HEK293 (cell line): Measurements from ENCODE around the gene ENO2.

Experiments
- CTCF ChIA-PET: fragments of 350-600 bp; formaldehyde crosslinking; extraction: SDS; loops from one replicate; lab custom pipeline; 2021; ENCODE audit warnings: antibody characterized with exemption; lab: Yijun Ruan, JAX
- POLR2A ChIA-PET: fragments of 300-600 bp; formaldehyde crosslinking; extraction: SDS; loops from one replicate; lab custom pipeline; 2020; ENCODE audit warnings: antibody characterized with exemption, inconsistent platforms; lab: Yijun Ruan, JAX
- H3K27ac ChIP-seq: fragments of 200-500 bp; sonication (Bioruptor generic); 2 replicates; pipeline ENCODE4 v1.5.1; 2014; ENCODE audit warnings: low read depth, low read length, control low read depth, inconsistent platforms; ENCODE audit errors: extremely low read depth
- H3K36me3 ChIP-seq, 2 experiments: fragments of 200-500 bp in 1 of 2; sonication (Bioruptor generic) in 1 of 2; 1 replicate in 1 of 2; 2 replicates in 1 of 2; pipeline ENCODE4 v1.5.1; 2014 to 2017; ENCODE audit warnings: inconsistent platforms in 2 of 2, low read length in 2 of 2; ENCODE audit not compliant: control insufficient read depth in 2 of 2, insufficient read depth in 1 of 2
- H3K4me1 ChIP-seq: fragments of 200-500 bp; sonication (Bioruptor generic); 2 replicates; pipeline ENCODE4 v1.5.1; 2014; ENCODE audit warnings: mild to moderate bottlenecking, low read length, inconsistent platforms; ENCODE audit not compliant: control insufficient read depth, insufficient read depth
- H3K4me3 ChIP-seq: 2 replicates; pipeline ENCODE4 v1.5.1; 2011; ENCODE audit warnings: low read depth, mild to moderate bottlenecking, control low read depth, low read length, moderate library complexity
- H3K9me3 ChIP-seq: fragments of 200-500 bp; sonication (Bioruptor generic); 2 replicates; pipeline ENCODE4 v1.5.1; 2014; ENCODE audit warnings: low read depth, low read length, inconsistent platforms; ENCODE audit not compliant: control insufficient read depth, insufficient read depth
- GLIS2 ChIP-seq: fragments of 450-650 bp; formaldehyde crosslinking; IDR thresholded peaks from 2 replicates; pipeline ENCODE4 v1.5.1; 2016; ENCODE audit warnings: missing biosample characterization, missing genetic modification characterization
- KLF1 ChIP-seq: fragments of 450-650 bp; formaldehyde crosslinking; IDR thresholded peaks from 2 replicates; pipeline ENCODE4 v1.5.1; 2016; ENCODE audit warnings: missing biosample characterization, missing genetic modification characterization
- KLF16 ChIP-seq: fragments of 450-650 bp; formaldehyde crosslinking; IDR thresholded peaks from 2 replicates; pipeline ENCODE4 v1.5.1; 2017; ENCODE audit warnings: missing biosample characterization, missing genetic modification characterization
- OSR2 ChIP-seq: fragments of 450-650 bp; formaldehyde crosslinking; IDR thresholded peaks from 2 replicates; pipeline ENCODE4 v1.5.1; 2016; ENCODE audit warnings: missing biosample characterization, missing genetic modification characterization
- SP3 ChIP-seq: fragments of 450-650 bp; formaldehyde crosslinking; IDR thresholded peaks from 2 replicates; pipeline ENCODE4 v1.5.1; 2016; ENCODE audit warnings: missing biosample characterization, missing genetic modification characterization
- YY2 ChIP-seq: fragments of 450-650 bp; formaldehyde crosslinking; IDR thresholded peaks from 2 replicates; pipeline ENCODE4 v1.5.1; 2016; ENCODE audit warnings: missing biosample characterization, missing genetic modification characterization
- ZFHX2 ChIP-seq: fragments of 450-650 bp; formaldehyde crosslinking; conservative IDR thresholded peaks from 2 replicates; pipeline ENCODE4 v1.5.1; 2016; ENCODE audit warnings: missing biosample characterization, missing genetic modification characterization
- ZFP69B ChIP-seq: fragments of 450-650 bp; formaldehyde crosslinking; IDR thresholded peaks from 2 replicates; pipeline ENCODE4 v1.5.1; 2016; ENCODE audit warnings: missing biosample characterization, missing genetic modification characterization
- ZNF223 ChIP-seq: fragments of 450-650 bp; formaldehyde crosslinking; IDR thresholded peaks from 2 replicates; pipeline ENCODE4 v1.5.1; 2016; ENCODE audit warnings: missing biosample characterization, missing genetic modification characterization
- ZNF335 ChIP-seq: fragments of 450-650 bp; formaldehyde crosslinking; conservative IDR thresholded peaks from 2 replicates; pipeline ENCODE4 v1.5.1; 2016; ENCODE audit warnings: missing biosample characterization, missing genetic modification characterization
- ZNF366 ChIP-seq: fragments of 450-650 bp; formaldehyde crosslinking; conservative IDR thresholded peaks from 2 replicates; pipeline ENCODE4 v1.5.1; 2016; ENCODE audit warnings: missing biosample characterization, missing genetic modification characterization
- ZNF670 ChIP-seq: fragments of 450-650 bp; formaldehyde crosslinking; IDR thresholded peaks from 2 replicates; pipeline ENCODE4 v1.5.1; 2016; ENCODE audit warnings: missing biosample characterization, missing genetic modification characterization, low read depth
- ZNF768 ChIP-seq: fragments of 450-650 bp; formaldehyde crosslinking; IDR thresholded peaks from 2 replicates; pipeline ENCODE4 v1.5.1; 2018; ENCODE audit warnings: missing biosample characterization, mild to moderate bottlenecking, missing genetic modification characterization
- TF ChIP-seq, protein P1 (sequence below): fragments of 450-650 bp; formaldehyde crosslinking; IDR thresholded peaks from 2 replicates; pipeline ENCODE4 v1.5.1; 2016; ENCODE audit warnings: missing biosample characterization, missing genetic modification characterization
- TF ChIP-seq, protein P2 (sequence below): fragments of 450-650 bp; formaldehyde crosslinking; IDR thresholded peaks from 2 replicates; pipeline ENCODE4 v1.5.1; 2017; ENCODE audit warnings: missing biosample characterization, missing genetic modification characterization
- TF ChIP-seq, protein P3 (sequence below): fragments of 450-650 bp; formaldehyde crosslinking; IDR thresholded peaks from 2 replicates; pipeline ENCODE4 v1.5.1; 2016; ENCODE audit warnings: missing biosample characterization, missing genetic modification characterization
- TF ChIP-seq, protein P4 (sequence below): fragments of 450-650 bp; formaldehyde crosslinking; IDR thresholded peaks from 2 replicates; pipeline ENCODE4 v1.5.1; 2016; ENCODE audit warnings: missing biosample characterization, missing genetic modification characterization

Gene ENO2

DNA sequence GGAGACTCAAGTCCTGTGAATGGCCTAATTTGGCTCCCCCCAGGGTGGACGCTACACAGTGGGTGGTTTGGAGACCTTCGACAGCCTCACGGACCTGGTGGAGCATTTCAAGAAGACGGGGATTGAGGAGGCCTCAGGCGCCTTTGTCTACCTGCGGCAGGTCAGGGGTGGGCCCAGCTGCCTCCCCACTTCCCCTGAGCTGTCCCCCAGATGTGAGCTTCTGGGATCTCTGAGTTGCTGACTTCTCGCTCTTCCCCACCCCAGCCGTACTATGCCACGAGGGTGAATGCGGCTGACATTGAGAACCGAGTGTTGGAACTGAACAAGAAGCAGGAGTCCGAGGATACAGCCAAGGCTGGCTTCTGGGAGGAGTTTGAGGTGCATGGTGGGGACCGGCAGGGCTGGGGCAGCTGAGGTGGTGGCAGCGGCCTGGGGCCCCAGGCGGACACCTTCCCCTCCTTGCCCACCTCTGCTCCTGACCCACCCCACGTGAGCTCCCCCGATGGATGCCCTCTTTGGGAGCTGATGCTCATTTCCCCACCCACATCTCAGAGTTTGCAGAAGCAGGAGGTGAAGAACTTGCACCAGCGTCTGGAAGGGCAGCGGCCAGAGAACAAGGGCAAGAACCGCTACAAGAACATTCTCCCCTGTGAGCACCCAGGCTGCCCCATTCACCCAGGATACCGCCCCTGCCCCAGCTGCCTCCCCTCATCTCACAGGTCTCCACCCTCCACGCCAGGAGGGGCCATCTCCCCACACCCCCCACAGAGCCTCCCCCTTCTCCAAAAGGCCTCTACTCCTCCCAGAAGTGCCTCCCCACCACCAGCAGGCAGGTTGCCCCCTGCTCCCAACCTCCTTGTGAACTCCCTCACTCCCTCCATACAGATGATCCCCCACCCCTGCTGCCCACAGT lies 41.0 kb downstream of the ENO2 start:
- CTCF ChIA-PET = interaction anchor here (0.8 to 1.5 kb wide), 3 partner anchors 8 to 10 kb away, joined by 4 to 8 read pairs (median 5); no protein-coding TSS in a partner anchor
- H3K27ac ChIP-seq = no peak overlapping the region
- no peak overlapping the region for H3K4me3 ChIP-seq
- no peaks in the 10 kb centered on the region for H3K4me1 ChIP-seq
- no peaks in the 10 kb centered on the region for H3K9me3 ChIP-seq
- POLR2A ChIA-PET = interaction anchor here (0.6 to 1.3 kb wide), 2 partner anchors 11 to 189 kb away, joined by 3 to 4 read pairs; partner anchors contain the start of gene C12orf57
- TF ChIP-seq, protein P1, sequence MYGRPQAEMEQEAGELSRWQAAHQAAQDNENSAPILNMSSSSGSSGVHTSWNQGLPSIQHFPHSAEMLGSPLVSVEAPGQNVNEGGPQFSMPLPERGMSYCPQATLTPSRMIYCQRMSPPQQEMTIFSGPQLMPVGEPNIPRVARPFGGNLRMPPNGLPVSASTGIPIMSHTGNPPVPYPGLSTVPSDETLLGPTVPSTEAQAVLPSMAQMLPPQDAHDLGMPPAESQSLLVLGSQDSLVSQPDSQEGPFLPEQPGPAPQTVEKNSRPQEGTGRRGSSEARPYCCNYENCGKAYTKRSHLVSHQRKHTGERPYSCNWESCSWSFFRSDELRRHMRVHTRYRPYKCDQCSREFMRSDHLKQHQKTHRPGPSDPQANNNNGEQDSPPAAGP (tag by site-specific recombination) = no peak
- TF ChIP-seq GLIS2 (tag by site-specific recombination) = 0 out of 2 replicates have a peak, but pooled peaks have one; percentile 40
- no peaks in the 10 kb centered on the region for H3K36me3 ChIP-seq

DNA sequence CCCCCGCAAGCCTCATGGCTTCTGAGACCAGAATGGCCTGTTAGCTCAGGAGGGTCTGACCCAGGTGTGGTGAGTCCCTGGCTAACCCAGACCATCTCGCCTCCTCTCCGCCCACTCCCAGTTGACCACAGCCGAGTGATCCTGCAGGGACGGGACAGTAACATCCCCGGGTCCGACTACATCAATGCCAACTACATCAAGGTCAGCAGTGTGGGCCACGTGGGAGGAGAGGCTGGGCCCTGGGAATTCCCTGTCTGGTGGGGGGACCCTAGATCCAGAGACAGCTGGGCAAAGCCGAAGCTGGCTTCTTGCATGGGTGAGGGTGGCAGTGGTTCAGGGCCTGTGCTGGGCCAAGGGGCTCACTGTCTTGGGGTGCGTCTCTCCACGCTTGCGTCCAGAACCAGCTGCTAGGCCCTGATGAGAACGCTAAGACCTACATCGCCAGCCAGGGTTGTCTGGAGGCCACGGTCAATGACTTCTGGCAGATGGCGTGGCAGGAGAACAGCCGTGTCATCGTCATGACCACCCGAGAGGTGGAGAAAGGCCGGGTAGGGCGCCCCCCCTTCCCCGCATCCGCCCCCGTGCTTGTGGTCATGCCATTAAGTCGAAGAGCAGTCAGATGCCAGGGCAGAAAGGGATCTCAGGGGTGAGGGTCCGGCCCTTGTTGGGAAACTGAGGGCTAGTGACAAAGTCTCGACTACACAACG lies 41.8 kb downstream of the ENO2 start:
- Histone ChIP-seq H3K36me3 (no peaks in the 10 kb centered on the region), H3K27ac (no peak overlapping the region), H3K9me3 (no peaks in the 10 kb centered on the region), H3K4me1 (no peaks in the 10 kb centered on the region), H3K4me3 (no peak overlapping the region)
- TF ChIP-seq, protein P2, sequence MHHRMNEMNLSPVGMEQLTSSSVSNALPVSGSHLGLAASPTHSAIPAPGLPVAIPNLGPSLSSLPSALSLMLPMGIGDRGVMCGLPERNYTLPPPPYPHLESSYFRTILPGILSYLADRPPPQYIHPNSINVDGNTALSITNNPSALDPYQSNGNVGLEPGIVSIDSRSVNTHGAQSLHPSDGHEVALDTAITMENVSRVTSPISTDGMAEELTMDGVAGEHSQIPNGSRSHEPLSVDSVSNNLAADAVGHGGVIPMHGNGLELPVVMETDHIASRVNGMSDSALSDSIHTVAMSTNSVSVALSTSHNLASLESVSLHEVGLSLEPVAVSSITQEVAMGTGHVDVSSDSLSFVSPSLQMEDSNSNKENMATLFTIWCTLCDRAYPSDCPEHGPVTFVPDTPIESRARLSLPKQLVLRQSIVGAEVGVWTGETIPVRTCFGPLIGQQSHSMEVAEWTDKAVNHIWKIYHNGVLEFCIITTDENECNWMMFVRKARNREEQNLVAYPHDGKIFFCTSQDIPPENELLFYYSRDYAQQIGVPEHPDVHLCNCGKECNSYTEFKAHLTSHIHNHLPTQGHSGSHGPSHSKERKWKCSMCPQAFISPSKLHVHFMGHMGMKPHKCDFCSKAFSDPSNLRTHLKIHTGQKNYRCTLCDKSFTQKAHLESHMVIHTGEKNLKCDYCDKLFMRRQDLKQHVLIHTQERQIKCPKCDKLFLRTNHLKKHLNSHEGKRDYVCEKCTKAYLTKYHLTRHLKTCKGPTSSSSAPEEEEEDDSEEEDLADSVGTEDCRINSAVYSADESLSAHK = no peak
- TF ChIP-seq KLF1 (tag by site-specific recombination) (no peak), YY2 (tag by site-specific recombination) (no peak), ZNF366 (tag by site-specific recombination) (no peak), ZNF670 (no peak), ZNF223 (tag by site-specific recombination) (no peak), ZNF335 (tag by site-specific recombination) (no peak), ZFP69B (tag by site-specific recombination) (no peak), SP3 (tag by site-specific recombination) (no peak), KLF16 (tag by site-specific recombination) (no peak), OSR2 (tag by site-specific recombination) (no peak), ZNF768 (tag by site-specific recombination) (no peak), ZFHX2 (no peak)
- TF ChIP-seq, protein P3, sequence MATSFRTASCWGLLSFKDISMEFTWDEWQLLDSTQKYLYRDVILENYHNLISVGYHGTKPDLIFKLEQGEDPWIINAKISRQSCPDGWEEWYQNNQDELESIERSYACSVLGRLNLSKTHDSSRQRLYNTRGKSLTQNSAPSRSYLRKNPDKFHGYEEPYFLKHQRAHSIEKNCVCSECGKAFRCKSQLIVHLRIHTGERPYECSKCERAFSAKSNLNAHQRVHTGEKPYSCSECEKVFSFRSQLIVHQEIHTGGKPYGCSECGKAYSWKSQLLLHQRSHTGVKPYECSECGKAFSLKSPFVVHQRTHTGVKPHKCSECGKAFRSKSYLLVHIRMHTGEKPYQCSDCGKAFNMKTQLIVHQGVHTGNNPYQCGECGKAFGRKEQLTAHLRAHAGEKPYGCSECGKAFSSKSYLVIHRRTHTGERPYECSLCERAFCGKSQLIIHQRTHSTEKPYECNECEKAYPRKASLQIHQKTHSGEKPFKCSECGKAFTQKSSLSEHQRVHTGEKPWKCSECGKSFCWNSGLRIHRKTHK = no peak
- TF ChIP-seq, protein P4, sequence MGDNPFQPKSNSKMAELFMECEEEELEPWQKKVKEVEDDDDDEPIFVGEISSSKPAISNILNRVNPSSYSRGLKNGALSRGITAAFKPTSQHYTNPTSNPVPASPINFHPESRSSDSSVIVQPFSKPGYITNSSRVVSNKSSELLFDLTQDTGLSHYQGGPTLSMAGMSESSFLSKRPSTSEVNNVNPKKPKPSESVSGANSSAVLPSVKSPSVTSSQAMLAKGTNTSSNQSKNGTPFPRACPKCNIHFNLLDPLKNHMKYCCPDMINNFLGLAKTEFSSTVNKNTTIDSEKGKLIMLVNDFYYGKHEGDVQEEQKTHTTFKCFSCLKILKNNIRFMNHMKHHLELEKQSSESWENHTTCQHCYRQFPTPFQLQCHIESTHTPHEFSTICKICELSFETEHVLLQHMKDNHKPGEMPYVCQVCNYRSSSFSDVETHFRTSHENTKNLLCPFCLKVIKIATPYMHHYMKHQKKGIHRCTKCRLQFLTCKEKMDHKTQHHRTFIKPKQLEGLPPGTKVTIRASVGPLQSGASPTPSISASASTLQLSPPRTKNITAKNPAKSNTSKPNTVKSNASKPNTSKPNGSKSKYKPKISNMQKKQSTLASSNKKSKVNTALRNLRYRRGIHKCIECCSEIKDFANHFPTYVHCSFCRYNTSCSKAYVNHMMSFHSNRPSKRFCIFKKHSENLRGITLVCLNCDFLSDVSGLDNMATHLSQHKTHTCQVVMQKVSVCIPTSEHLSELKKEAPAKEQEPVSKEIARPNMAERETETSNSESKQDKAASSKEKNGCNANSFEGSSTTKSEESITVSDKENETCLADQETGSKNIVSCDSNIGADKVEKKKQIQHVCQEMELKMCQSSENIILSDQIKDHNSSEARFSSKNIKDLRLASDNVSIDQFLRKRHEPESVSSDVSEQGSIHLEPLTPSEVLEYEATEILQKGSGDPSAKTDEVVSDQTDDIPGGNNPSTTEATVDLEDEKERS (tag by site-specific recombination) = no peak
- ChIA-PET CTCF (interaction anchor here (0.6 to 0.8 kb wide), 3 partner anchors 10 to 940 kb away, joined by 3 to 5 read pairs (median 5); no protein-coding TSS in a partner anchor), POLR2A (interaction anchor here (0.5 to 0.6 kb wide), 2 partner anchors 10 to 190 kb away, joined by 3 read pairs; no protein-coding TSS in a partner anchor)
